ENCODE measurements around the gene ARHGEF28. TPM values are rescaled to one million over a fixed set of nuclear protein-coding genes. Genes with fewer than 3 reads are reported as not detected.

The ARHGEF28 gene
- polyA plus RNA-seq, 1 donor from 2014 or later: not detected

DNA sequence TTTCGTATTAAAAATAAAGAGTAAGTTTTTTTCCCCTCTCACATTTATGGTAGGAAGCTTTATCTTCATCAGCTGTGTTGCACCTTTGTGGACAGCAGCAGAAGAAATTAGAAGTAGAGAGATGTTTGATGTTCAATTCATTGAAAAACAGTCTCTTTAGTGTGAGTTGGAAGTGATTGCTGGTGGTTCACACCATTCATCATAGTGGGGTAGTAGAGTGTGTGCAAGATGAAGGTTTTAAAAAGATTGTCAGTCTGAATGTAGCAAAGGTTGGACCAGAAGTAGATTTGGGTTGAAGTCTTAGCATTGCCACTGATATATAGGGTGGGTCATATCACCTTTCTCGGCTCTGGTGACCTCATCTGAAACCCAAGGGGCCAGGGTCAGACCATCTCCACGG is 10.4 kb downstream of the ARHGEF28 start:
- H3F3A ChIP-seq (ENCODE audit: insufficient read depth, low read length, poor library complexity, severe bottlenecking): no peaks in the 10 kb centered on the region
- H3K9me2 ChIP-seq (ENCODE audit: insufficient read depth, low read length): no peaks in the 10 kb centered on the region
- no peaks in the 10 kb centered on the region for H3K79me2 ChIP-seq (replicated peaks; ENCODE audit: insufficient read depth, low read length)
- no peaks in the 10 kb centered on the region for H3K27me3 ChIP-seq (ENCODE audit: insufficient read depth, low read depth, low read length)
- no peaks in the 10 kb centered on the region for H3K9me3 ChIP-seq (ENCODE audit: low read length)
- H3K36me3 ChIP-seq (ENCODE audit: insufficient read depth, low read length): no peaks in the 10 kb centered on the region
- no peak overlapping the region for H3K4me3 ChIP-seq (ENCODE audit: low read length)
- H3K27ac ChIP-seq (ENCODE audit: low read length): no peak overlapping the region
- H4K20me1 ChIP-seq (ENCODE audit: insufficient read depth): no peaks in the 10 kb centered on the region
- TF ChIP-seq, protein P1, sequence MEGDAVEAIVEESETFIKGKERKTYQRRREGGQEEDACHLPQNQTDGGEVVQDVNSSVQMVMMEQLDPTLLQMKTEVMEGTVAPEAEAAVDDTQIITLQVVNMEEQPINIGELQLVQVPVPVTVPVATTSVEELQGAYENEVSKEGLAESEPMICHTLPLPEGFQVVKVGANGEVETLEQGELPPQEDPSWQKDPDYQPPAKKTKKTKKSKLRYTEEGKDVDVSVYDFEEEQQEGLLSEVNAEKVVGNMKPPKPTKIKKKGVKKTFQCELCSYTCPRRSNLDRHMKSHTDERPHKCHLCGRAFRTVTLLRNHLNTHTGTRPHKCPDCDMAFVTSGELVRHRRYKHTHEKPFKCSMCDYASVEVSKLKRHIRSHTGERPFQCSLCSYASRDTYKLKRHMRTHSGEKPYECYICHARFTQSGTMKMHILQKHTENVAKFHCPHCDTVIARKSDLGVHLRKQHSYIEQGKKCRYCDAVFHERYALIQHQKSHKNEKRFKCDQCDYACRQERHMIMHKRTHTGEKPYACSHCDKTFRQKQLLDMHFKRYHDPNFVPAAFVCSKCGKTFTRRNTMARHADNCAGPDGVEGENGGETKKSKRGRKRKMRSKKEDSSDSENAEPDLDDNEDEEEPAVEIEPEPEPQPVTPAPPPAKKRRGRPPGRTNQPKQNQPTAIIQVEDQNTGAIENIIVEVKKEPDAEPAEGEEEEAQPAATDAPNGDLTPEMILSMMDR (IDR thresholded peaks at IDR 0.05; ENCODE audit: poor library complexity, severe bottlenecking): no peak
- TF ChIP-seq POLR2AphosphoS5 (IDR thresholded peaks at IDR 0.05): no peak
- TF ChIP-seq SMC3 (conservative IDR thresholded peaks at IDR 0.05; ENCODE audit: poor library complexity): no peak
- TF ChIP-seq, protein P2, sequence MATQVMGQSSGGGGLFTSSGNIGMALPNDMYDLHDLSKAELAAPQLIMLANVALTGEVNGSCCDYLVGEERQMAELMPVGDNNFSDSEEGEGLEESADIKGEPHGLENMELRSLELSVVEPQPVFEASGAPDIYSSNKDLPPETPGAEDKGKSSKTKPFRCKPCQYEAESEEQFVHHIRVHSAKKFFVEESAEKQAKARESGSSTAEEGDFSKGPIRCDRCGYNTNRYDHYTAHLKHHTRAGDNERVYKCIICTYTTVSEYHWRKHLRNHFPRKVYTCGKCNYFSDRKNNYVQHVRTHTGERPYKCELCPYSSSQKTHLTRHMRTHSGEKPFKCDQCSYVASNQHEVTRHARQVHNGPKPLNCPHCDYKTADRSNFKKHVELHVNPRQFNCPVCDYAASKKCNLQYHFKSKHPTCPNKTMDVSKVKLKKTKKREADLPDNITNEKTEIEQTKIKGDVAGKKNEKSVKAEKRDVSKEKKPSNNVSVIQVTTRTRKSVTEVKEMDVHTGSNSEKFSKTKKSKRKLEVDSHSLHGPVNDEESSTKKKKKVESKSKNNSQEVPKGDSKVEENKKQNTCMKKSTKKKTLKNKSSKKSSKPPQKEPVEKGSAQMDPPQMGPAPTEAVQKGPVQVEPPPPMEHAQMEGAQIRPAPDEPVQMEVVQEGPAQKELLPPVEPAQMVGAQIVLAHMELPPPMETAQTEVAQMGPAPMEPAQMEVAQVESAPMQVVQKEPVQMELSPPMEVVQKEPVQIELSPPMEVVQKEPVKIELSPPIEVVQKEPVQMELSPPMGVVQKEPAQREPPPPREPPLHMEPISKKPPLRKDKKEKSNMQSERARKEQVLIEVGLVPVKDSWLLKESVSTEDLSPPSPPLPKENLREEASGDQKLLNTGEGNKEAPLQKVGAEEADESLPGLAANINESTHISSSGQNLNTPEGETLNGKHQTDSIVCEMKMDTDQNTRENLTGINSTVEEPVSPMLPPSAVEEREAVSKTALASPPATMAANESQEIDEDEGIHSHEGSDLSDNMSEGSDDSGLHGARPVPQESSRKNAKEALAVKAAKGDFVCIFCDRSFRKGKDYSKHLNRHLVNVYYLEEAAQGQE (IDR thresholded peaks at IDR 0.05; ENCODE audit: borderline replicate concordance): no peak
- no peak for TF ChIP-seq MXI1 (conservative IDR thresholded peaks at IDR 0.05; ENCODE audit: poor library complexity, severe bottlenecking)
- no peak for TF ChIP-seq TAF1 (IDR thresholded peaks at IDR 0.05; ENCODE audit: low read depth)
- TF ChIP-seq EP300 (conservative IDR thresholded peaks at IDR 0.05; ENCODE audit: poor library complexity, severe bottlenecking): no peak
- no peak for TF ChIP-seq RAD21 (conservative IDR thresholded peaks at IDR 0.05)
- TF ChIP-seq EZH2 (IDR thresholded peaks at IDR 0.05; ENCODE audit: borderline replicate concordance, insufficient read depth, low read length, poor library complexity, severe bottlenecking): no peak
- H3K4me2 ChIP-seq (ENCODE audit: low read length): no peak overlapping the region
- no peak overlapping the region for H2AFZ ChIP-seq (ENCODE audit: low read depth, low read length)
- H3K9ac ChIP-seq (ENCODE audit: low read length): no peak overlapping the region

DNA sequence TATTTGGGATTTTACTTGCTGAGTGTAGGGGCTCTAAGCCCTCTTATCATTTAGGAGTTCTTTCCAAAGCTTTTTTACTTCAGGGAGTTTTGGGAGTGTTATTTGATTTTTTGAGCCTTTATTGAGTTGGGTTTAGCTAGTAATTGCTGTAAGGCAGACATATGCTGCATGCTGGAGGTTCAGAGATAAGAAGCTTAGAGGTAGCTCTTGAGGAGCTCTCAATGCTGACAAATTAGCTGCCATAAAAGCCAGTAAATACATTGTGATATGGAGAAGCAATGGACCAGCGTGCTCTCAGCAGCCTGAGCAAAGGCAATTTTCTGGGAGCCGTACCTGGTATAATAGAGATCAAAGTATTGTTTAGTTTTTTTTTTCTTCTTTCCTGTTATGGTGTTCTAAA is 11.6 kb downstream of the ARHGEF28 start:
- TF ChIP-seq POLR2AphosphoS5 (IDR thresholded peaks at IDR 0.05): peak; percentile 42
- no peak for TF ChIP-seq EP300 (conservative IDR thresholded peaks at IDR 0.05; ENCODE audit: poor library complexity, severe bottlenecking)
- no peak overlapping the region for H3K9ac ChIP-seq (ENCODE audit: low read length)
- no peaks in the 10 kb centered on the region for H3K79me2 ChIP-seq (replicated peaks; ENCODE audit: insufficient read depth, low read length)
- no peaks in the 10 kb centered on the region for H3K9me2 ChIP-seq (ENCODE audit: insufficient read depth, low read length)
- H2AFZ ChIP-seq (ENCODE audit: low read depth, low read length): no peak overlapping the region
- no peaks in the 10 kb centered on the region for H3K27me3 ChIP-seq (ENCODE audit: insufficient read depth, low read depth, low read length)
- H3K4me2 ChIP-seq (ENCODE audit: low read length): no peak overlapping the region
- no peaks in the 10 kb centered on the region for H3K36me3 ChIP-seq (ENCODE audit: insufficient read depth, low read length)
- H3K27ac ChIP-seq (ENCODE audit: low read length): no peak overlapping the region
- H4K20me1 ChIP-seq (ENCODE audit: insufficient read depth): no peaks in the 10 kb centered on the region
- no peaks in the 10 kb centered on the region for H3F3A ChIP-seq (ENCODE audit: insufficient read depth, low read length, poor library complexity, severe bottlenecking)
- no peak overlapping the region for H3K4me3 ChIP-seq (ENCODE audit: low read length)
- no peaks in the 10 kb centered on the region for H3K9me3 ChIP-seq (ENCODE audit: low read length)

Data from neural cell (in vitro differentiated cells).